OCI-LY7 (cell line): Measurements from ENCODE around the gene NFIX.

ENCODE experiments used
- EZH2phosphoT487 ChIP-seq: fragments of 200-600 bp; sonication (generic); IDR thresholded peaks from 2 replicates; pipeline ENCODE4 v1.6.1; 2018; ENCODE audit warnings: low read depth, borderline replicate concordance, mild to moderate bottlenecking, mixed run types, antibody characterized with exemption, low read length, moderate library complexity, mixed read lengths
- TF ChIP-seq, protein P1 (sequence below): fragments of 200-600 bp; sonication (generic); conservative IDR thresholded peaks from 2 replicates; pipeline ENCODE4 v1.5.1; 2014; ENCODE audit warnings: mild to moderate bottlenecking, antibody characterized with exemption, low read length, moderate library complexity, mixed read lengths

DNA sequence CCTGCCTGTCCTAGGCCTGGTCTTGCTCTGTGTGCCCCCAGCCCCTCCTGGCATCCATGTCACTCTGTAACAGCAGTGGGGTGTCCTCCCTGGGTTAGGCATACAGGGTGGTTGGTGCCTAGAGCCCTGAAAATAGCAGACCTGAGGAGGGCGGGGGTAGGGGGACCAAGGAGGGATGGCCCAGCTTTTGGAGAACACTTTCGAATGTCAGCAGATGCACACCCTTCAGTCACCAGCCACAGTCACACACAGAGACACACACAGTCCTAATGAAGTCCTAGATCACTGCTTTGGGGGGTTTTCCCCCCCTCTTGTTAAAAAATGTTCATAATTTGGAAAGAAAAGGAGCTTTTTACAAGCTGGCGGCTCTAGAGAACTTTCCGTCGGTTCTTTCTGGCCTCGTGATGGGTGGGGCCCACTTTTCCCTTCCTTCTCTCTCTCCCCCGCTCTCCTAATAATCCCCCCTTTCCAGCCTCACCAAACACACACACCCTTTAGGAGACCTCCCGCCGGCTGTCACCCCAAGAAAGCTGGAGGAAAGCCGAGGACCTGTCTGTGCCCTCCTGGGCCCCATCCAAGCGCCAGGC is 59.4 kb downstream of the NFIX start:
- TF ChIP-seq, protein P1, sequence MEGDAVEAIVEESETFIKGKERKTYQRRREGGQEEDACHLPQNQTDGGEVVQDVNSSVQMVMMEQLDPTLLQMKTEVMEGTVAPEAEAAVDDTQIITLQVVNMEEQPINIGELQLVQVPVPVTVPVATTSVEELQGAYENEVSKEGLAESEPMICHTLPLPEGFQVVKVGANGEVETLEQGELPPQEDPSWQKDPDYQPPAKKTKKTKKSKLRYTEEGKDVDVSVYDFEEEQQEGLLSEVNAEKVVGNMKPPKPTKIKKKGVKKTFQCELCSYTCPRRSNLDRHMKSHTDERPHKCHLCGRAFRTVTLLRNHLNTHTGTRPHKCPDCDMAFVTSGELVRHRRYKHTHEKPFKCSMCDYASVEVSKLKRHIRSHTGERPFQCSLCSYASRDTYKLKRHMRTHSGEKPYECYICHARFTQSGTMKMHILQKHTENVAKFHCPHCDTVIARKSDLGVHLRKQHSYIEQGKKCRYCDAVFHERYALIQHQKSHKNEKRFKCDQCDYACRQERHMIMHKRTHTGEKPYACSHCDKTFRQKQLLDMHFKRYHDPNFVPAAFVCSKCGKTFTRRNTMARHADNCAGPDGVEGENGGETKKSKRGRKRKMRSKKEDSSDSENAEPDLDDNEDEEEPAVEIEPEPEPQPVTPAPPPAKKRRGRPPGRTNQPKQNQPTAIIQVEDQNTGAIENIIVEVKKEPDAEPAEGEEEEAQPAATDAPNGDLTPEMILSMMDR = no peak
- TF ChIP-seq EZH2phosphoT487 = no peak
